Hepatocyte (in vitro differentiated cells): ENCODE measurements around the gene ZNF532. TPM values are rescaled to one million over a fixed set of nuclear protein-coding genes. Genes with fewer than 3 reads are reported as not detected.

ENCODE experiments used
- DNase-seq: peaks from one replicate; pipeline ENCODE4 v3.0.0-alpha.2; 2016; ENCODE audit warnings: low spot score
- H2AFZ ChIP-seq: fragments of 200-600 bp; sonication (generic); 2 replicates; pipeline ENCODE4 v1.6.0; 2016; ENCODE audit warnings: antibody characterized with exemption, mild to moderate bottlenecking
- H3K27ac ChIP-seq: fragments of 200-600 bp; sonication (generic); 2 replicates; pipeline ENCODE4 v1.5.1; 2016; ENCODE audit warnings: mild to moderate bottlenecking
- H3K27me3 ChIP-seq: fragments of 200-600 bp; sonication (generic); 2 replicates; pipeline ENCODE4 v1.6.1; 2016
- H3K36me3 ChIP-seq: fragments of 200-600 bp; sonication (generic); replicated peaks from 2 replicates; pipeline ENCODE4 v1.5.1; 2016; ENCODE audit warnings: low read depth; ENCODE audit not compliant: insufficient read depth
- H3K4me1 ChIP-seq: fragments of 200-600 bp; sonication (generic); 2 replicates; pipeline ENCODE4 v1.5.1; 2016; ENCODE audit warnings: mild to moderate bottlenecking, moderate library complexity; ENCODE audit not compliant: insufficient read depth
- H3K4me2 ChIP-seq: fragments of 200-600 bp; sonication (generic); 2 replicates; pipeline ENCODE4 v1.6.0; 2016
- H3K4me3 ChIP-seq: fragments of 200-600 bp; sonication (generic); 2 replicates; pipeline ENCODE4 v1.5.1; 2016; ENCODE audit warnings: mild to moderate bottlenecking
- H3K79me2 ChIP-seq: fragments of 200-600 bp; sonication (generic); 2 replicates; pipeline ENCODE4 v1.6.0; 2017; ENCODE audit warnings: mild to moderate bottlenecking
- H3K9me2 ChIP-seq: fragments of 200-600 bp; sonication (generic); replicated peaks from 2 replicates; pipeline ENCODE4 v1.6.0; 2017; ENCODE audit warnings: mild to moderate bottlenecking; ENCODE audit not compliant: insufficient read depth
- H3K9me3 ChIP-seq: fragments of 200-600 bp; sonication (generic); 2 replicates; pipeline ENCODE4 v1.5.1; 2016; ENCODE audit warnings: low read depth, mild to moderate bottlenecking
- H4K20me1 ChIP-seq: fragments of 200-600 bp; sonication (generic); 2 replicates; pipeline ENCODE4 v1.6.0; 2016; ENCODE audit warnings: mild to moderate bottlenecking; ENCODE audit not compliant: insufficient read depth, poor library complexity, severe bottlenecking
- EZH2 ChIP-seq: fragments of 200-600 bp; sonication (generic); IDR thresholded peaks from 2 replicates; pipeline ENCODE4 v1.6.1; 2016; ENCODE audit warnings: antibody characterized with exemption, mild to moderate bottlenecking, borderline replicate concordance
- EZH2phosphoT487 ChIP-seq: fragments of 200-600 bp; sonication (generic); IDR thresholded peaks from one replicate; pipeline ENCODE4 v1.6.1; 2018; ENCODE audit warnings: antibody characterized with exemption, mild to moderate bottlenecking, low read depth, moderate library complexity; ENCODE audit not compliant: unreplicated experiment, severe bottlenecking
- WGBS: methylation state at CpG from one replicate; pipeline ENCODE4 v1.1.6; 2016; ENCODE audit warnings: low lambda C conversion rate; ENCODE audit errors: missing lambda C conversion rate; 5-methylcytosine and 5-hydroxymethylcytosine counted together
- polyA plus RNA-seq: library from polyadenylated mRNA; unstranded; fragments of >200 nt; fragmentation: Nextera tagmentation; extraction: Ambion mirVana; gene quantifications from 2 replicates; pipeline ENCODE4 v1.2.1, GENCODE V29; 2016
- total RNA-seq: library from RNA; depleted of rRNA; stranded (reverse); fragments of >200 nt; gene quantifications from 2 replicates; pipeline ENCODE4 v1.2.3, GENCODE V29; 2014
- TF ChIP-seq, protein P1 (sequence below): fragments of 200-600 bp; sonication (generic); IDR thresholded peaks from 2 replicates; pipeline ENCODE4 v1.5.1; 2016; ENCODE audit warnings: antibody characterized with exemption, mild to moderate bottlenecking; ENCODE audit not compliant: poor library complexity

Gene ZNF532
- total and polyA plus RNA-seq, 2 experiments from 2014 or later: 15.9 to 36.5 TPM

DNA sequence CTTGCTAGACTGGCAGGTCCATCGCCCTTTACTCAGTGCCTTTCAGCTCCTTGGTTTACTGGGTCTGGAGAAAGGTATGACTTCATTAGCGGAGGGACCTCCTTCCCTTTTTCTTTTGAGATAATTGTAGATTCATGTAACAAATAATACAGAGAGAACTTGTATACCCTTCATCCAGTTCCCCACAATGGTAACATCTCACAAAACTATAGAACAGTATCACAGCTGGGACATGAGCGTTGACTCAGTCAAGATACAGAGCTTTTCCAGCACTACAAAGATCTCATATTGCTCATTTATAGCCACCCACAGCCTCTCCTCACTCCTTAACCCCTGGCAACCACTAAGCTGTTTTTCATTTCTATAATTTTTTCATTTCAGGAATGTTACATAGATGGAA lies 59.8 kb downstream of the ZNF532 start:
- no peak for DNase-seq
- WGBS: 97% methylated on average over 3 of the region's 3 CpGs
- H3K4me3 ChIP-seq: no peak overlapping the region
- no peaks in the 10 kb centered on the region for H3K4me1 ChIP-seq
- H3K36me3 ChIP-seq: no peaks in the 10 kb centered on the region
- H3K27me3 ChIP-seq: no peaks in the 10 kb centered on the region
- TF ChIP-seq, protein P1, sequence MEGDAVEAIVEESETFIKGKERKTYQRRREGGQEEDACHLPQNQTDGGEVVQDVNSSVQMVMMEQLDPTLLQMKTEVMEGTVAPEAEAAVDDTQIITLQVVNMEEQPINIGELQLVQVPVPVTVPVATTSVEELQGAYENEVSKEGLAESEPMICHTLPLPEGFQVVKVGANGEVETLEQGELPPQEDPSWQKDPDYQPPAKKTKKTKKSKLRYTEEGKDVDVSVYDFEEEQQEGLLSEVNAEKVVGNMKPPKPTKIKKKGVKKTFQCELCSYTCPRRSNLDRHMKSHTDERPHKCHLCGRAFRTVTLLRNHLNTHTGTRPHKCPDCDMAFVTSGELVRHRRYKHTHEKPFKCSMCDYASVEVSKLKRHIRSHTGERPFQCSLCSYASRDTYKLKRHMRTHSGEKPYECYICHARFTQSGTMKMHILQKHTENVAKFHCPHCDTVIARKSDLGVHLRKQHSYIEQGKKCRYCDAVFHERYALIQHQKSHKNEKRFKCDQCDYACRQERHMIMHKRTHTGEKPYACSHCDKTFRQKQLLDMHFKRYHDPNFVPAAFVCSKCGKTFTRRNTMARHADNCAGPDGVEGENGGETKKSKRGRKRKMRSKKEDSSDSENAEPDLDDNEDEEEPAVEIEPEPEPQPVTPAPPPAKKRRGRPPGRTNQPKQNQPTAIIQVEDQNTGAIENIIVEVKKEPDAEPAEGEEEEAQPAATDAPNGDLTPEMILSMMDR: no peak
- no peak for TF ChIP-seq EZH2
- no peak overlapping the region for H3K4me2 ChIP-seq
- no peak overlapping the region for H2AFZ ChIP-seq
- H3K9me3 ChIP-seq: no peaks in the 10 kb centered on the region
- no peaks in the 10 kb centered on the region for H3K9me2 ChIP-seq
- H3K79me2 ChIP-seq: peaks cover 69% of the 10 kb centered on the region
- H3K27ac ChIP-seq: no peak overlapping the region
- peaks cover 13% of the 10 kb centered on the region for H4K20me1 ChIP-seq

DNA sequence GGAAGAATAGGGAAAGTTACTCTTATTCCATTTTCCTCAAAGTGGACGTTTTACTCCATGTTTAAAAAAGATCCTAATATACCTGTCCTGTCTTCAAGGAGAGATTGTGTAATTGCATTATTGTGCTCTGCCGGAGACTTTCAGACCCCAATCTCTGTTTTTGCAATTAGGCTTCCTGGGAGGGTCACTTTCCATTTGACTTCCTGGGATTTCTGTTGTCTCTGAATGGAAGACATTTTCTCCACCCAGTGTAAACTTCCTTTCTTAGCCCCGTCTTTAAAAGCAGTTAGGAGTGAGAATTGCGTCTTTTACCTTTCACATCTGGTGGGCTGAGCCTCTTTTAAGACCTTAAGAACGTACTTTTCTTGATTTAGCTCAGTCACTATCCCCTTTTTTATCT lies 63.0 kb downstream of the ZNF532 start:
- Histone ChIP-seq H3K27ac (no peak overlapping the region), H3K4me1 (no peaks in the 10 kb centered on the region), H3K9me3 (no peaks in the 10 kb centered on the region), H3K4me2 (no peak overlapping the region), H3K9me2 (no peaks in the 10 kb centered on the region), H3K36me3 (no peaks in the 10 kb centered on the region), H3K27me3 (no peaks in the 10 kb centered on the region), H2AFZ (no peak overlapping the region), H3K4me3 (no peak overlapping the region), H3K79me2 (peaks cover 83% of the 10 kb centered on the region), H4K20me1 (peaks cover 13% of the 10 kb centered on the region)
- no peak for DNase-seq
- TF ChIP-seq EZH2: no peak
- WGBS: 68% methylated on average over 5 of the region's 5 CpGs

DNA sequence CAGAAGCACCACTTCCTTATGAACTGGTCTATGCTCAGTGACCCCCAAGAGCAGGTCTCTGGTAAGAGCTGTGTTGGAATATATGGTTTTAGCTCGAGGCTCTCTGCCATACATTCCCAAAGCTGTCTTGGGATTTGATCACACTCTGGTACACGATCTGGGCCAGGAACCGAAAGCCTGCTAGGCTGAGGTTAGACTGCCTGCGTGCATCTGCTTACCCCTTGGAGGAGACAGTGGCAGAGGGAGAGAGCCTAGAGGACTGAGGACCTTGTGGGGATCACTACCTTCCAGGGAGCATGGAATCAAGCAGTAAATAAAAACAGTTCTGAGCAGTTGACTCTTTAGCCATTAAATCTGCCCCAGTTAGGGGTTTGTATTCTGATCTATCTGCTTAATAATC lies 63.7 kb downstream of the ZNF532 start:
- Histone ChIP-seq H2AFZ (no peak overlapping the region), H3K36me3 (no peaks in the 10 kb centered on the region), H3K27me3 (no peaks in the 10 kb centered on the region), H3K9me3 (no peaks in the 10 kb centered on the region), H3K4me2 (no peak overlapping the region), H3K4me3 (no peak overlapping the region), H3K79me2 (peaks cover 82% of the 10 kb centered on the region), H3K4me1 (no peaks in the 10 kb centered on the region), H3K27ac (no peak overlapping the region), H3K9me2 (no peaks in the 10 kb centered on the region), H4K20me1 (peaks cover 13% of the 10 kb centered on the region)
- TF ChIP-seq EZH2: no peak
- TF ChIP-seq EZH2phosphoT487: no peak
- TF ChIP-seq, protein P1: no peak
- no peak for DNase-seq
- 84% methylated on average over 4 of the region's 4 CpGs for WGBS

DNA sequence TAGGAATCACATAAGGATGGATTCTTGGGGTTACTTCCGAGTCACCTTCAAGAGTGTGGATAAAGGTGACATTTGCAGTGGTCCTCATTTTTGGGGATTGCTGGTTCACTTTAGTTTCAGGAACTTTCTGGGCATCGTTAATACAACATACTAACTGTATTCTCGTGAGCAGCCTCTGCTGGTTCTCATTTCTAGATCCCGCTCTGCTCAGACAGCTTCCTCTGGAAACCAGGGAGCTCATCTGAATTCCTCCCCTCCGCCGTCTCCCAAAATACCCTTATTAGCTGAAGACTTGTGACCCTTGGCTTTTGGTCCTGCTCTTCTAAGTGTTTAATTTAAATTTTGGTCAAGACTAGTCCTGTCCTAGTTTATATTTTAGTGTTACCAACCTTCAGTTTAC lies 64.5 kb downstream of the ZNF532 start:
- peaks cover 13% of the 10 kb centered on the region for H4K20me1 ChIP-seq
- no peak overlapping the region for H3K4me3 ChIP-seq
- H3K27me3 ChIP-seq: no peaks in the 10 kb centered on the region
- 91% methylated on average over 6 of the region's 6 CpGs for WGBS
- H3K79me2 ChIP-seq: peaks cover 80% of the 10 kb centered on the region
- TF ChIP-seq, protein P1: no peak
- TF ChIP-seq EZH2phosphoT487 (no peak), EZH2 (no peak)
- no peaks in the 10 kb centered on the region for H3K9me2 ChIP-seq
- H3K9me3 ChIP-seq: no peaks in the 10 kb centered on the region
- no peak overlapping the region for H3K4me2 ChIP-seq
- H3K27ac ChIP-seq: no peak overlapping the region
- H2AFZ ChIP-seq: no peak overlapping the region
- H3K36me3 ChIP-seq: no peaks in the 10 kb centered on the region
- no peak for DNase-seq
- H3K4me1 ChIP-seq: no peaks in the 10 kb centered on the region
